GM21825 (cell line): ENCODE data around the gene STK32A.
"Not testable (repeated sequence)": the region's sequence is repeated elsewhere in the genome, so short reads cannot be mapped to it uniquely, and the experiment has no call there.

Experiments used
- ATAC-seq: cut with Tn5 transposase; IDR thresholded peaks from one replicate; pipeline ENCODE4 v1.9.1; 2021; ENCODE audit warnings: mild to moderate bottlenecking, moderate library complexity; ENCODE audit not compliant: unreplicated experiment

Gene STK32A

DNA sequence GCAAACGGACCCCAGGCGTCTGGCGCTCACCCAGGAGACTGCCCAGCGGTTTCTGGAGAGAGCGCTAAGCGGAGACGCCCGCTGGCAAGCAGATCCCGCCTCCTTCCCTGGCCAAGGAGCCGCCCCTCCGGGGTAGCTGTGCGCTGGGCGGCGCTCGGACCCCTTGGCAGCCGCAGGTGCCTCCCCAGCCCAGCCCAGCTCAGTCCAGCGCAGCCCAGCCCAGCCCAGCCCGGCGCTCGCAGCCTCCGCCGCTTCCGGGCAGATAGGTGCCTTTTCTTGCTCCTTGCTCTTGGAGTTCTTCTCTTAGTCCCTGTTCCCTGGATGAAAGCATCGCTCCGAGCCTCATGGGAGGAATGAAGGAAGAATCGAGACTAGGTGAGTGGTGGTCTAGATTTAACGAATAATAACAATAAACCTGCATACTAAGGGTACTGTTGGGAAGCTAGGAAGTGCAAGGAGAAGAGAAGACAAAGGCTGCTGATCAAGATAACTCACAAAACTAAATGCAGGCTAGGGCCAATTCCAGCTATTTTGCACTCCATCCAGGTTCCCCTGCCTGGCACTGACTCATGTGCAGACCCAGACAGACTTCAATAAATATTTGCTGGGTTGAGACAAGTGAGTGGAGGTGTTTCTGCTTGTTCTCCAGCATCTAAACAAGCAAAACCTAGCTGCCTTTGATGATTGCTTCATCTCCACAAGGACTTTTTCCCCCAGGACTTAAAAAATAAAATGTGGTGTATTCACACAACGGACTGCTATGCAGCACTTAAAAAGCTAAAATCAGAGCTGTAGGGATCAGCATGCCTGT, at the start of gene STK32A:
Gene STK32A, plus strand, starts transcription at position 202 of the 811 bp plus-strand sequence. CDS start 4,609 bp downstream, outside the sequence.
- no peak for ATAC-seq

DNA sequence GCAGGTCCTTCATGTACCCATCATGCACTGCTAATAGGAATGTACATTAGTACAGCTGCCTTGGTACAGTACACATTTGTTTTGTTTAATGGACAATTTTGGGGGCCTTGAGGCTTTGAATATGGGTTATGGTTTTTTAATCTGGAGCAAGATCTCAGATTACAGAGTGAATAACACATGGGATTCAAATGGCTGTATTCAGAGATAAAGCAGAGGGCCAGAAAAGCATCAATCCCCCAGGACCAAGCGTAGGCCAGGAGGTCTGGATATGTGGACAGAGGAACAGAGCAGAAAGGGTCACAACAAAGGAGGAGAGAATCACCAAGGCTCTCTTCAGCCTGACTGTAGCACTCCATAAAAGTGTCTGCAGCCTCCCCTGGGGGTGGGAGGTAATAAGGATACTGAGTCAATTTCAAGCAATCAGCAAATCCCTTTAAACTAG, 47.7 kb upstream of the STK32A start:
- no peak for ATAC-seq

DNA sequence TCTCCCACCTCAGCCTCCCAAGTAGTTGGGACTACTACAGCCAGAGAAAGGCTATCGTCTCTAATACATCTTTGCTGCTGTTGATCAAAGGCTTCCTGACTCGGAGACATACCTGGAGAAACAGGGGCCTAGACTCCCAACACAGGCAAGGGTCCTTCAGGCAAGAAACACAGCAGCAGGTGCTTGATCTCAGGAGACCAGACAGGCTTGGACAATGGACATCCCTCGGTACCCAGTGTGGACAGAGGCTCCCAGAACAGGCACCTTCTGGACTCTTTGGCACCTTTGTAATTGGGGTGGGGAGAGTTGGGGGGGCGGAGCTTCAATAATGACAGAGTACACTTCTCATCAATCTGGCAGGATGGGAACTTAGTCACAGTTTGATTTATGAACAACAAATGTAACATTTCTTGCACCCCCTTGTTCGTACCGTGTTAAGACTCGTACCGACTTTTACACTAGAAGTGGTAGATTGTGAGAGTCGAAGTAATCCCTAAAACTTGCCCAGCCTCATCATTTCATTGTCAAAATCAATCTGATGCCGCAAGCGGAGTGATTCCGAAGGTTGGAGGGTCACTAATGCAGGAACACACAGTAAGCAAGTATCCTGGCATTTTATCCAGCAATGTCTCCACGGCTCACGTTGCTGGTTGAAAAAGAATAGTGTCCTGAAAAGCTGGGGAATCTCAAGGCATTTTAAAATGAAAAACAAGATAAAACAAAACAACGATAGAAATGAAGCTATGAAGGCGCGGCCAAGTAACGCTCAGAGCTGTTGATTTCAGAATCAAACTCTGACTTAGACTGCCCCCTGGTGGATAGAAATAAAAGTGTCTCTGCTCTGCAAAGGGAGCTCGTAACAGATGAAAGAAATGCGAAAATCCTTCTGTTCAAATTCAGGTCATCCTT, 46.4 kb upstream of the STK32A start:
- peak; percentile 86 for ATAC-seq

DNA sequence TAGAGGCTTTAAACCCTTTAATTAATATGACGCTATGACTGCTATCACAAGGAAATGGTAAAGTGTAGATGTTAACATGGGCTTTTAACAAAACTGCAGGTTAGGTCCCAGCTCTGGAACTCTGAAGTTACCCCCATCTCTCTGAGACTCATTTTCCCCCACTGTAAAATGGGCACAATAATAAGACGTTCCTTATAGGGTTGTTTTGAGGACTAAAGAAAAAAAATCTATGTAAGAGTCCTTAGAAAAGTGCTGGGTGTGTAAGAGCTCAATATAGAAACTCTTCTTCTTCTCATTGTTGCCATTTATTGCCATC, 45.8 kb upstream of the STK32A start:
- no peak for ATAC-seq

DNA sequence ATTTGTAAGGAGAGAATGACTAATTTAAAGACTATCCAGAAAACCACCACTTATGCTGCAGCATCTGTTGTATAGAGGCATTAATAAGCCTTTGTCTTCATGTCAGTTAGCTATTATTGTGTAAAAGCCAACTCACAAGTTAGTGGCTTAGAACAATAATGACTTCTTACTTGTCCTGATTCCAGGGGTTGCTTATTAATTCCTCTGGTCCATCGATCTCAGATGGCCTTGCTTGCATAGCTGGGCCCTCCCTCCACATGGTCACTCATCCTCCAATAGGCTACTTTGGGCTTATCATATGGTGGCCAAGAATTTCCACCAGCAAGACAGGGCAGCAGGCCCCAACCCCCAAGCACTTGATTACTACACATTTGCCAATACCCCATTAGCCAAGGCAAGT, 44.5 kb upstream of the STK32A start:
- ATAC-seq: no peak

DNA sequence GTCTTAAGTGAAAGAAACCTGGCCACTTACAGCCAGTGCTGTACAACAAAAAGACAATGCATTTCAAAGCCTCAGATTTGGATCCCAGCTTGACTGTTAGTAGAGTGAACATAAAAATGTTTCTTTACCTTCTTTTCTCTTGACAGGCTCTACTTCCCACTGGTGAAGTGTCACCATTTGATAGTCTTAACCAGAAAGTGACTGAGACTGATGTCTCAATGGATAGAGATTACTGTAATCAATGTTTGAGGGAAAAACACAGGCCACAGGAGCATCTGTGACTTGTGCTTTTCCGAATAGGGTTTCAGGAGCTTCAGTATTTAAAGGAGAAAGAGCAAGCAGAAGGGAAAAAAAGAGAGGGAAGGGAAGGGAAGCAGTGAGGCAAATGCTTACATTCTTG, 41.7 kb upstream of the STK32A start:
- ATAC-seq: no peak

DNA sequence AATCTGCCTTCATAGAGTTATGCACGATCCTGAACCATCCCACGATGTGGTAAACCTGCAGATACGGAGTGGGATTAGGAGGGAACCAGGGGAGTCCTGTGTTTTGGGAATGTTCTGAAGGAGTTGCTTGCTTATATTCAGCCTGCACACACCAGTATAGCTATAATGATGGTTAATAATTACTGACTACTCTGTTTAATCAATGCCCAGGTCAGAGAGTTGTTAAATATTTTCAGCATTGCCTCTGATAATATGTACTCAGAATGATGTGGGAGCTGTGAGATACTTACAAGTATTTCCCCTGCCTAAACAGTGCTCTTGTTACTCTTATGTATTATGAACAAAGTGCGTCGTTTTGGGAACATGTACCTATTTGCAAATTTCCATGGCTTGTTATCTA, 34.8 kb upstream of the STK32A start:
- ATAC-seq: no peak

DNA sequence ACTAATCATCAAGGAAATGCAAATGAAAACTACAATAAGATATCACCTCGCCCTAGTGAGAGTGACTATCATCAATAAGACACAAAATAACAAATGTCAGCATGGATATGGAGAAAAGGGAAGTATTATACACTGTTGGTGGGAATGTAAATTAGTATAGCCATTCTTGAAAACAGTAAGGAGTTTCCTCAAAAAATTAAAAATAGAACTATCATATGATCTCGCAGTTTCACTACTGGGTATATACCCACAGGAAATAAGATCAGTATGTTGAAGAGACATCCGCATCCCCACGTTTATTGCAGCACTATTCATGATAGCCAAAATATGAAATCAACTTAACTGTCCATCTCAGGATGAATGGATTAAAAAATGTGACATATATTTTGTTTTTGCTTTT, 31.6 kb upstream of the STK32A start:
- ATAC-seq: no peak

DNA sequence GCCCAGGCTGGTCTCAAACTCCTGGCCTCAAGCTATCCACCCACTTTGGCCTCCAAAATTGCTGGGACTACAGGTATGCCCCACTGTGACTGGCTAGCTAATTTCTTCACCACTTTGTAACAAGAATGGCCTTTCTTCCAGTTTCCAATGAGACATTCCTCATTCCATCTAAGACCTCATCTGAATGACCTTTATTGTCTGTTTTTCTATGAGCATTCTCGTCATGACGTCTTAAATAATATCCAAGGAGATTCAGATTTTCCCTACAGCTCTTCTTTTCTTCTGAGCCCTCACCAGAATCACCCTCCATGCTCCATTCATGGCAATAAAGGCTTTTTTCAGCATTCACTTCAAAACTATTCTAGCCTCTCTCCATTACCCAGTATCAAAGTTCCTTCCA, 30.2 kb upstream of the STK32A start:
- ATAC-seq: no peak

DNA sequence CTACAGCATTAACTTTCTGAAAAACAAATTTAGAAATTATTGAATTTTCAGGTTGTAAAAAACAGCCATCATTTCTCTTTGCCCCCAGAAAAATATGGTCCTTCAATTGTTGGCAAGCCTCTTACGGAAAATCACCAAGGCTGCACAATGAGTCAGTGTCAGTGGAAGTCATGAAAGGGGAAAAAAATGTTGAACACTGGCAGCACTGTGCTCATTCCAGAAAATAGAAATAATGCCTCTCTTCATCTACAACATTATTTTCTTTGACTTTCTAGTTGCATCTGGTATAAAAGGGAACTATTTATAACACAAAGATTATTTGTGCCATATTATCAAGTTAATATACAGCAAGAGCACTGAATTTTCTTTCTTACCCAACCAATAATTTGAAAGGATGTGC, 26.7 kb upstream of the STK32A start:
- ATAC-seq: no peak

DNA sequence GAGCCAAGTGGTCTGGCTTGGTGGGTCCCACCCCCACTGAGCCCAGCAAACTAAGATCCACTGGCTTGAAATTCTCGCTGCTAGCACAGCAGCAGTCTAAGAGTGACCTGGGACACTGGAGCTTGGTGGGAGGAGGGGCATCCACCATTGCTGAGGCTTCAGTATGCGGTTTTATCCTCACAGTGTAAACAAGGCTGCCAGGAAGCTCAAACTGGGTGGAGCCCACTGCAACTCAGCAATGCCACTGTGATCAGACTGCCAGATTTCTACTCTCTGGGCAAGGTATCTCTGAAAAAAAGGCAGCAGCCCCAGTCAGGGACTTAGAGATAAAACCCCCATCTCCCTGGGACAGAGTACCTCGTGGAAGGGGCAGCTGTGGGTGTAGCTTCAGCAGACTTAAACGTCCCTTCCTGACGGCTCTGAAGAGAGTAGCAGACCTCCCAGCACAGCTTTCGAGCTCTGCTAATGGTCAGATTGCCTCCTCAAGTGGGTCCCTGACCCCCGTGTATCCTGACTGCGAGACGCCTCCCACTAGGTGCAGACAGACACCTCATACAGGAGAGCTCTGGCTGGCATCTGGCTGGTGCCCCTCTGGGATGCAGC, 18.2 kb upstream of the STK32A start:
- no peak for ATAC-seq

DNA sequence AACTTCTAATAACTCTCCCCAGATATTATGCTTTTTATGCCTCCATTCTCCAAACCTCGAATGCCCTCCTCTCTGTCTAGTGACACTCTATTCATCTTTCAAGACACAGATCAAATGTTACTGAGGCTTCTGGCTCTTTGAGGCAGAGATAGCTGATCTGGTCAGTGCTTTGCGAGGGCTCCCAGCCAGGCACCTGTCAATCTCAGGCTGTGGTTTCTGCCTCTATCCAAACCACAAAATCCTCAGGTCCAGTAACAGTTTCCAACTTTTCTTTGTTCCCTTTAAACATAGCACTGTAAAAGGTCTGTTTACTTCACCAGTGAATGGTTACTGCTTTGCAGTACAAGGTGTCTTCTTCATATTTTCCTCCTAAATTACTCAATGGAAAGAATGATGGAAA, 11.5 kb upstream of the STK32A start:
- no peak for ATAC-seq

DNA sequence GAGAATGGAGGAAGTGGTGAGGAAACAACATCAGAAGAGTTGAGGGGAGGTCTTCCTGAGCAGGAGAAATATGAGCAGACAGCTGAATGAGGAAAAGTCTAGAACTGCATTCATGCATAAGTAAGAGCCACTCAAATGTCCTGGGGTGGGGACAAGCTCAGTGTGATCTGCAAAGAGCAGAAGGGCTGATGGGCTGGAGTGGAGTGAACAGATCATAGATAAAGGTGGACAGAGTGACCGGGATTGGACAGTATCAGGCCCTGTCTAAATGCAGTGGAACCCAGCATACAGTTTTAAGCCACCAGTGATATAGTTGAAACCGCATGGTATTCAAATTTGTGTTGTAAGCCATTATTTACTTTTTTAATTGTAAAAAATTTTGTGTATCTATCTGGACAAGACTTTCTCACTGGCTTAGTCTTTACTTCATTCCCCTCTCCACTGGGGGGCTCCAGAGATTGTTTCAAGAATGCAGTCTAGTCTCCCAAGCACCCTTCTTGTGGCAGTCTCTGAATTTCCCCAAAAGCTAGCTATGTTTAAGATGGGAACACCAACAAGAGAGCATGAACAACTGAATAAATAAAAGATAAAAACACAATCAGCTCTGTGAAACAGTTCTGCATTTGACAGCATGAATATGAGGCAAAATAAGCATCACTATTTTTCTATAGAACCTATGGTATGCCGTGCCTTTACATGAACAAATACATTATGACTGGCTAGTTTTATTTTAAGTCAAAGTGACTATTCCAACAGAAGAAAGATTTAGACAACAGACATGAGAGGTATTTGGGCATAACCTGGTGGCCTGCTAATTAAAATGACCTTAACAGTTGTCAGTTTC, 10.7 kb upstream of the STK32A start:
- ATAC-seq: no peak

DNA sequence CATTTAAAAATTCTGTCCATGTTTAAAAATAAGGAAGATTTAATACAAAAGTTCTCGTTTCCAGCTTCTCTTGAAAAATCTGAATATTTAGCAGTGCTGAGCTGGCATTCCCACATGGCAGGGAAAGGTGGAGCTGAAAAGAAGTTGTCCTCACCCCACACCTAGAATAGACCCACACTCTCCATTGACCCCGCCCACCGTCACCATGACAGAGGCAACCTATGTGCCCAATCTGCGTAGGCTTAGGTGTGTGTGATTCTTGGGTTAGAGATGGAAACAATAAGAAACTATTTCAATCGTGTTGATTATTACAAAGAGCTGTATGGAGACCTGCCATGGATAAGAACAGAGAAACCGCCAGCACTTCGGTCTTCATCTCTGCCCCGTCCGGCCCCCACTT, 8.9 kb upstream of the STK32A start:
- no peak for ATAC-seq

DNA sequence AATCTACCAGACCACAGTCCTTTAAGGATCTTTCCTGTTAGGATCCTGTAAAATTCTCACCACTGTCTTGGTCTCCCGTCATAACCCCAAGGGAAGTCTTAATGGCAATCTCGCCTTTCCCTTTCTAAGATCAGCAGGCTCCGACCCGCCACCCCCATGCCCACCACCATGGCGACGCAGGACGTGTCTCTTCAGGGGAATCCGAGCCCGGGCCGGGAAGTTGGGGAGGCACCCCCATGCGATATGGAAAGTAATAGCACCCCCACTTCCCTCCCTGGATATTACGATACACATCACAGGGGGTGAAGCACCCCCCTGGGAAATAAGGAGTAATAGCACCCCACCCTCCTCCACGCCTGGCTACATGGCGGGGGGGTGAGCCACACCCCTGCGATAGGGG, 8.3 kb upstream of the STK32A start:
- no peak for ATAC-seq

DNA sequence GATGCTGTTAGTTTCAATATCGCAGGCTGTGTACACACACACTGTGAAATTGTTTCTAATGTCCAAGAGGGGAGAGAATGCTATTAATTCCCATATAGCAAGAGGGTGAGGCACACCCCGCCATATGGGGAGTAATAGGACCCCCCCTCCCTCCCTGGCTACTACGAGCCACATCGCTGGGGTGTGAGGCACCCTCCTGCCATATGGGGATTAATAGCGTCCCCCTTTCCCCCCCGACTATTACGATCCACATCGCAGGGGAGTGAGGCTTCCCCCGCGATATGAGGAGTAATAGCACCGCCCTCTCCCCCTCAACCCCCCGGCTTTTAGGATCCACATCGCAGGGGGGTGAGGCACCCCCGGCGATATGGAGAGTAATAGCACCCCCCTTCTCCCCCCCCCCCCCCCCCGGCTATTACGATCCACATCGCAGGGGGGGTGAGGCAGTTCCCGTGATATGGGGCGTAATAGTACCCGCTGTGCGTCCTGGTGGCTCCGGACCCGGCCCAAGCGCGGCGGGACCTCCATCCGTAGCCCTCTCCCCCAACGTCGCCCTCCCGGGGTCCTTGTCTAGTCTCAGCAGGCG, 494 bp upstream of the STK32A start:
- no peak for ATAC-seq

DNA sequence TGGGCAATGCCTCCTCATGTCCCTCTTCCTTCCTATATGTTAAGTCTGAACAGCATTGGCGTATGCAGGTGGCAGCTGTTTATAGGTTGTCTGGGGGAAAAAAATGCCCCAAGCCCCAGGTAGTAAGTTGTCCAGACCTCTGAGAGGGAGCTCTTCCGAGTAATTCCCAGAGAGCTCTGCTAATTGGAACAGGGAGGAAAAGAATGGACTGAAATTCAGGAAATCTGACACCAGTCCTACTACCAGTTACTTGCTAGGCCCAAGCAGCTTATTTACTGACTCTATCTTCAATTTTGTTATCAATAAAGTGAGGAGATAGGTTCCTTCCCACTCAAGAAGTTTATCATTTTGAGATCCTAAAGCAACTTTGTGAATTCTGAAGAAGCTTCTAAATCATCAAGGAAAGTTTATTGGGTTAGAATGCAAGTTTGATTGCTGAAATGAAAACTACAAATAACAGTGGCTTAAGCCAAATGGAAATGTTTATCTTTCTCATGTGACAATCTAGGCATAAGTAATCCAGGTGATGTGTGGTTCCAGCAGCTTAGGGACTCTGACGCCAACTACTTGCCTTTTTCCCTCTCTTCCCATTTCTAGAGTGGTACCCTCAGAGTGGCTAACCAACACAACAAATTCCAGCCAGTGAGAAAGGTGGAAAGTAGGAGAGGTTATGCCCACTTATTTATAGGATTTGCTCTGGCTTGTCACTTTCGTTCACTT, 5.6 kb downstream of the STK32A start:
- no peak for ATAC-seq

DNA sequence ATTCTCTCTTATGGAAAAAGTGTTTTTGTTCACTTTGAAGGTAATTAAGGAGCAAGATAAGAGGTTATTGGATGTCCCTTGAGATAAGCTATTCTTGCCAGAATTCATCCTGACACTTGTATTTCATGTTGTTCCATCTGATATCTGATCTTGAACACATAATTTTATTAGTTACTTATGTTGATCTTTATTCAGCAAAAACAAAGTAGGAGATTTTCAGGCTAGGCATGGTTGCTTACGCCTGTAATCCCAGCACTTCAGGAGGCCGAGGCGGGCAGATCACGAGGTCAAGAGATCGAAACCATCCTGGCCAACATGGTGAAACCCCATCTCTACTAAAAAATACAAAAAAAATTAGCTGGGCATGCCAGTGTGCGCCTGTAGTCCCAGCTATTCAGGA, 8.4 kb downstream of the STK32A start:
- ATAC-seq: not testable (repeated sequence)

DNA sequence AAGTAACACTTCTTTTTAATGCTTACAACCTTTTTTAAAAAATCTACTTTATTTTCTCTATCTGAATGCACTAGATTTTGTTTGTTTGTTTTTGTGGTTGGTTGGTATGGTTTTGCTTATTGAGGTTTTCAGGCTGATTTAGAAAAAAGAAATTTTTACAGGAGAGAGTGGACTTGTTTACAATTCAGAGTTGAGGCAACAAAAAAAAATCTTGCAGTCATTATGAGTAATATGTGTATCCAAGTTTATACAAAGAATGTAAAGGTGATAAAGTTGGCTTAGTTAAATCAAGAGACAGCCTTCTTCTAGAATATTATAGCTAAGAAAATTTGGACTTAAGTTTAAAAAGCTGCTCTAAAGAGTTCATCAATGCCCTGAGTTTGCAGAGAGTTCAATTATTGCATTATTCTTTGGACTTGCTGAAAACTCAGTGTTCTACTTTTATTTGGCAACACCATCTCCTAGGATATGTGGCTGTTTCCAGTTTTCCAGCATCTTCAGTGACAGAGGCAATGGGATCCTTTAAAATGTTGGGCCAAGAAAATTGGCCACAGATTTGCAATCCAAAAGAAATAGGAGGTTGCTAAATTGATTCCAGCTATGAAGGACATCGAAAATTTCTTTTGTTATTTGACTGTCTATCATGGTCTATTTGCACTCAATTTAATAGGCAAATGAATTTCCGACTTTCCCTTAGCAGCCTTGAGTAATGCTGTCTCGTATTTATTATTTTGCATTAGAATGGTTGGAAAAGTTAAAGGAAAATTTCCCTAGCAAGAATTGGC, 10.7 kb downstream of the STK32A start:
- ATAC-seq: no peak
